K562 (cell line): Measurements from ENCODE around the gene PPM1H. TPM values are rescaled to one million over a fixed set of nuclear protein-coding genes. Genes with fewer than 3 reads are reported as not detected.

Source experiments
- ATAC-seq: fragments of 200-7000 bp; cut with Tn5 transposase; 3 replicates; pipeline ENCODE4 v1.9.1; 2020; ENCODE audit warnings: moderate library complexity
- BruUV-seq: library from RNA; stranded (reverse); fragments of 400-500 nt; replicated peaks from 2 replicates; lab custom pipeline; 2021; lab: Mats Ljungman, UMichigan
- CTCF ChIA-PET: fragments of 300-600 bp; formaldehyde crosslinking; extraction: SDS; loops from one replicate; lab custom pipeline; 2021; ENCODE audit warnings: low intra/inter-chr PET ratio; lab: Yijun Ruan, JAX
- POLR2A ChIA-PET: fragments of 300-600, 350-650 bp; sonication (Branson Sonifier 250); formaldehyde crosslinking; extraction: SDS; loops from one replicate; lab custom pipeline; 2021; ENCODE audit warnings: antibody characterized with exemption, inconsistent platforms; lab: Yijun Ruan, JAX
- DNase-seq, 4 experiments: peaks; one replicate each; pipeline versions ENCODE4 v3.0.0 to v3.0.0-alpha.2; 2011 to 2018; ENCODE audit warnings: low spot score in 3 of 4, mixed read lengths in 3 of 4; ENCODE audit errors: extremely low read depth in 1 of 4
- FAIRE-seq: peaks from 2 replicates; lab custom pipeline; 2011; peaks lifted over from hg19 to GRCh38; lab: Jason Lieb, UNC
- H2AFZ ChIP-seq: 2 replicates; pipeline ENCODE4 v1.6.0; 2011; ENCODE audit warnings: low read depth, low read length, control low read depth, inconsistent platforms
- H3K27ac ChIP-seq: fragments of 200-600 bp; 3 replicates; pipeline ENCODE4 v1.8.0; 2011; ENCODE audit warnings: low read depth, mild to moderate bottlenecking, control low read depth, inconsistent platforms, low read length, moderate library complexity, mixed read lengths; ENCODE audit errors: extremely low read depth
- H3K27me3 ChIP-seq, 2 experiments: fragments of 300-600 bp in 1 of 2; 2 replicates in 1 of 2; 3 replicates in 1 of 2; pipeline versions ENCODE4 v1.6.0 to v1.8.0; 2011; ENCODE audit warnings: inconsistent platforms in 2 of 2, low read length in 2 of 2, mild to moderate bottlenecking in 1 of 2, mixed read lengths in 1 of 2, moderate library complexity in 1 of 2; ENCODE audit not compliant: control insufficient read depth in 2 of 2, insufficient read depth in 2 of 2
- H3K36me3 ChIP-seq: fragments of 300-600 bp; 3 replicates; pipeline ENCODE4 v1.8.0; 2011; ENCODE audit warnings: mild to moderate bottlenecking, low read length, inconsistent platforms; ENCODE audit not compliant: control insufficient read depth, insufficient read depth
- H3K4me1 ChIP-seq, 2 experiments: fragments of 200-600 bp in 1 of 2; replicated peaks in 1 of 2; 2 replicates in 1 of 2; 3 replicates in 1 of 2; pipeline versions ENCODE4 v1.5.1 to v1.8.0; 2011; ENCODE audit warnings: inconsistent platforms in 2 of 2, low read length in 2 of 2, mild to moderate bottlenecking in 1 of 2, mixed read lengths in 1 of 2, moderate library complexity in 1 of 2; ENCODE audit not compliant: control insufficient read depth in 2 of 2, insufficient read depth in 2 of 2
- H3K4me2 ChIP-seq: 2 replicates; pipeline ENCODE4 v1.6.1; 2011; ENCODE audit warnings: low read length, control low read depth, inconsistent platforms, mixed read lengths; ENCODE audit not compliant: insufficient read depth
- H3K4me3 ChIP-seq: fragments of 200-600 bp; sonication (generic), shearing (Covaris generic); 2 replicates; pipeline ENCODE4 v1.5.1; 2016; ENCODE audit warnings: control low read depth, inconsistent platforms
- H3K79me2 ChIP-seq: fragments of 200-600 bp; 3 replicates; pipeline ENCODE4 v1.8.0; 2011; ENCODE audit warnings: low read length, inconsistent platforms; ENCODE audit not compliant: control insufficient read depth, insufficient read depth
- H3K9ac ChIP-seq, 2 experiments: 2 replicates each; pipeline versions ENCODE4 v1.6.0 to v1.6.1; 2011; ENCODE audit warnings: low read depth in 2 of 2, low read length in 2 of 2, control low read depth in 1 of 2, inconsistent platforms in 1 of 2, mild to moderate bottlenecking in 1 of 2, mixed read lengths in 1 of 2; ENCODE audit not compliant: insufficient read depth in 1 of 2
- H3K9me1 ChIP-seq: one replicate; pipeline ENCODE4 v1.6.0; 2011; ENCODE audit warnings: inconsistent platforms, mild to moderate bottlenecking, low read length, moderate library complexity; ENCODE audit not compliant: control insufficient read depth, insufficient read depth
- H3K9me3 ChIP-seq: replicated peaks from 2 replicates; pipeline ENCODE4 v1.5.1; 2011; ENCODE audit warnings: low read depth, low read length, inconsistent platforms; ENCODE audit not compliant: control insufficient read depth, insufficient read depth
- H4K20me1 ChIP-seq: replicated peaks from 2 replicates; pipeline ENCODE4 v1.6.1; 2011; ENCODE audit warnings: low read length, inconsistent platforms, mixed read lengths; ENCODE audit not compliant: control insufficient read depth, insufficient read depth
- NCOA2 ChIP-seq, 2 experiments: fragments of 450-650 bp; IDR thresholded peaks; 2 replicates each; pipeline ENCODE4 v1.6.1; 2018; ENCODE audit warnings: mild to moderate bottlenecking in 2 of 2, moderate library complexity in 1 of 2; ENCODE audit not compliant: partially characterized antibody in 2 of 2
- PTBP1 ChIP-seq: fragments of 200-400 bp; formaldehyde crosslinking; IDR thresholded peaks from 2 replicates; pipeline ENCODE4 v1.6.1; 2017; ENCODE audit warnings: low read depth, low read length
- SOX6 ChIP-seq: fragments of 450-650 bp; IDR thresholded peaks from 2 replicates; pipeline ENCODE4 v1.6.1; 2014; ENCODE audit warnings: mild to moderate bottlenecking
- SRSF1 ChIP-seq: fragments of 200-400 bp; formaldehyde crosslinking; IDR thresholded peaks from 2 replicates; pipeline ENCODE4 v1.6.1; 2017; ENCODE audit warnings: mild to moderate bottlenecking, low read depth, low read length, moderate library complexity
- TFAM ChIP-seq: fragments of 250-450 bp; sonication (Bioruptor Pico); conservative IDR thresholded peaks from 2 replicates; pipeline ENCODE4 v1.5.0; 2021; ENCODE audit warnings: mild to moderate bottlenecking, moderate library complexity
- THRAP3 ChIP-seq: fragments of 450-650 bp; IDR thresholded peaks from 2 replicates; pipeline ENCODE4 v1.6.1; 2016; ENCODE audit warnings: mild to moderate bottlenecking, inconsistent platforms, borderline replicate concordance
- TSC22D4 ChIP-seq: fragments of 450-650 bp; IDR thresholded peaks from 2 replicates; pipeline ENCODE4 v1.6.1; 2016; ENCODE audit warnings: missing genetic modification characterization, missing biosample characterization, control low read depth
- ZC3H8 ChIP-seq: fragments of 450-650 bp; IDR thresholded peaks from 2 replicates; pipeline ENCODE4 v1.6.1; 2017
- WGBS: fragments of 100-300 bp; shearing (Covaris generic); methylation state at CpG from one replicate; pipeline ENCODE4 v1.1.6; 2016; ENCODE audit warnings: low coverage, mixed read lengths; ENCODE audit not compliant: insufficient coverage; ENCODE audit errors: missing lambda C conversion rate; 5-methylcytosine and 5-hydroxymethylcytosine counted together
- in situ Hi-C: fragments of 300-500 bp; cut with MboI; formaldehyde crosslinking; loops from 4 replicates; pipeline ENCODE4 v1.15.0; 2018; ENCODE audit warnings: inconsistent platforms, mixed read lengths
- intact Hi-C: fragments of 100-400 bp; cut with micrococcal nuclease; formaldehyde crosslinking; loops from 2 replicates; pipeline ENCODE4 v1.14.2; 2022
- polyA plus RNA-seq, 8 experiments: library from polyadenylated mRNA; depleted of rRNA in 4 of 8; stranded (reverse) in 5 of 8; unstranded in 3 of 8; fragments of >200 nt; fragmentation: Nextera tagmentation in 2 of 8; fragmentation: Illumina TruSeq in 1 of 8; extraction: Ambion mirVana in 2 of 8; extraction: Trizol in 1 of 8; gene quantifications; 2 replicates each; pipeline versions ENCODE4 v1.2.1 to v1.2.3, GENCODE V29; 2011 to 2014; ENCODE audit warnings: inconsistent platforms in 1 of 8, missing spikeins in 1 of 8
- total RNA-seq, 7 experiments: library from RNA; depleted of rRNA in 6 of 7; stranded (reverse); fragments of >200 nt in 6 of 7; fragmentation: Illumina TruSeq in 2 of 7; extraction: Trizol in 2 of 7; gene quantifications; 2 replicates each; pipeline versions ENCODE4 v1.2.1 to v1.2.3, GENCODE V29; 2011 to 2021; ENCODE audit warnings: low replicate concordance in 1 of 7
- TF ChIP-seq, protein P1 (sequence below), 2 experiments: fragments of 150-350 bp in 1 of 2; IDR thresholded peaks; 2 replicates each; pipeline ENCODE4 v1.6.1; 2012 to 2016; ENCODE audit warnings: low read depth in 2 of 2, low read length in 2 of 2, mild to moderate bottlenecking in 1 of 2, moderate library complexity in 1 of 2
- TF ChIP-seq, protein P2 (sequence below): fragments of 450-650 bp; IDR thresholded peaks from 2 replicates; pipeline ENCODE4 v1.6.1; 2017; ENCODE audit warnings: antibody characterized with exemption
- TF ChIP-seq, protein P3 (sequence below): fragments of 250-450 bp; sonication (Bioruptor Pico); IDR thresholded peaks from 2 replicates; pipeline ENCODE4 v1.4.0; 2020
- TF ChIP-seq, protein P4 (sequence below), 3 experiments: fragments of 200-800 bp in 1 of 3; sonication (Bioruptor generic) in 1 of 3; sonication (generic) in 1 of 3; formaldehyde crosslinking in 1 of 3; IDR thresholded peaks; 2 replicates each; pipeline versions ENCODE4 v1.6.1 to v1.8.0; 2016 to 2022; ENCODE audit warnings: mild to moderate bottlenecking in 2 of 3, missing compliant biosample characterization in 2 of 3, missing genetic modification characterization in 2 of 3, missing genetic modification reagents in 1 of 3

The PPM1H gene
- total and polyA plus RNA-seq, 9 of the 15 experiments (the other 6 are each of a cell fraction or from before 2014, with no cell fraction given), result 5.3 to 29.3 (median 11.3) TPM

DNA sequence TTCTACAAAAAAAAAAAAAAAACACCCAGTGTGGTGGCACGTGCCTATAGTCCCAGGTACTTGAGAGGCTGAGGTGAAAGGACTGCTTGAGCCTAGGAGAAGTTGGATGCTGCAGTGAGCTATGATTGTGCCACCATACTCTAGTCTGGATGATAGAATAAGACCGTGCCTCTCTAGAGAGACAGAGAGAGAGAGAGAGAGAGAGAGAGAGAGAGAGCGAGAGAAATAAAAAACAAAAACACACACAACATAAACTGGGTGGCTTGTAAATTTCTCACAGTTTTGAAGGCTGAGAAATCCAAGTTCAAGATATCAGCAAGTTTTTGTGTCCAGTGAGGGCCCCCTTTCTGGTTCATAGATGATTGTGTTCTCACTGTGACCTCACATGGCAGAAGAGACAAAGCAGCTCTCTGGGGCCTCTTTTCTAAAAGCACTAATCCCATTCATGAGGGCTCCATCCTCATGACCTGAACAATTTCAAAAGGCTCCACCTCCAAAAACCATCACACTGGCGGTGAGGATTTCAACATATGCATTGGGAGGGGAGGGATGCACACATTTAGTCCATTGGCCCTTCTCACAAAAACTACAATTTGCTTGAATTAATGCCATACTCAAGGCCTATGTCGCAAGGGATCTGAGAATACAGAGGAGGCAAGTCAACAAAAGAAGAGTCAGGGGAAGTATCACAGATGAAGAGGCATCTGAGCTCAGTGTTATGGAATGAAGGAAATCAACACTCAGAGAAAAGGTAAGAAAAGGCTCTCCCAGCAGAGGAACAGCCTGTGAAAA, 94.9 kb downstream of the PPM1H start:
- in situ Hi-C loops, result no loop called here
- no TSS peak for BruUV-seq
- ChIA-PET CTCF (no interaction called here), POLR2A (interaction anchor here (0.6 kb wide), 1 partner anchor 376 kb away, joined by 3 read pairs; no protein-coding TSS in a partner anchor)
- no peaks in the 10 kb centered on the region for H3K9me1 ChIP-seq
- H3K79me2 ChIP-seq, result no peaks in the 10 kb centered on the region
- H3K27ac ChIP-seq, result no peak overlapping the region
- no peaks in the 10 kb centered on the region for H4K20me1 ChIP-seq
- ATAC-seq (no peak), FAIRE-seq (no peak), DNase-seq (no peak)
- no peak for TF ChIP-seq SRSF1
- TF ChIP-seq NCOA2 (IDR thresholded peaks at IDR 0.05; ENCODE audit: partially characterized antibody in 2 of 2), result no peak
- no peak for TF ChIP-seq ZC3H8
- no peak for TF ChIP-seq SOX6
- TF ChIP-seq, protein P1, sequence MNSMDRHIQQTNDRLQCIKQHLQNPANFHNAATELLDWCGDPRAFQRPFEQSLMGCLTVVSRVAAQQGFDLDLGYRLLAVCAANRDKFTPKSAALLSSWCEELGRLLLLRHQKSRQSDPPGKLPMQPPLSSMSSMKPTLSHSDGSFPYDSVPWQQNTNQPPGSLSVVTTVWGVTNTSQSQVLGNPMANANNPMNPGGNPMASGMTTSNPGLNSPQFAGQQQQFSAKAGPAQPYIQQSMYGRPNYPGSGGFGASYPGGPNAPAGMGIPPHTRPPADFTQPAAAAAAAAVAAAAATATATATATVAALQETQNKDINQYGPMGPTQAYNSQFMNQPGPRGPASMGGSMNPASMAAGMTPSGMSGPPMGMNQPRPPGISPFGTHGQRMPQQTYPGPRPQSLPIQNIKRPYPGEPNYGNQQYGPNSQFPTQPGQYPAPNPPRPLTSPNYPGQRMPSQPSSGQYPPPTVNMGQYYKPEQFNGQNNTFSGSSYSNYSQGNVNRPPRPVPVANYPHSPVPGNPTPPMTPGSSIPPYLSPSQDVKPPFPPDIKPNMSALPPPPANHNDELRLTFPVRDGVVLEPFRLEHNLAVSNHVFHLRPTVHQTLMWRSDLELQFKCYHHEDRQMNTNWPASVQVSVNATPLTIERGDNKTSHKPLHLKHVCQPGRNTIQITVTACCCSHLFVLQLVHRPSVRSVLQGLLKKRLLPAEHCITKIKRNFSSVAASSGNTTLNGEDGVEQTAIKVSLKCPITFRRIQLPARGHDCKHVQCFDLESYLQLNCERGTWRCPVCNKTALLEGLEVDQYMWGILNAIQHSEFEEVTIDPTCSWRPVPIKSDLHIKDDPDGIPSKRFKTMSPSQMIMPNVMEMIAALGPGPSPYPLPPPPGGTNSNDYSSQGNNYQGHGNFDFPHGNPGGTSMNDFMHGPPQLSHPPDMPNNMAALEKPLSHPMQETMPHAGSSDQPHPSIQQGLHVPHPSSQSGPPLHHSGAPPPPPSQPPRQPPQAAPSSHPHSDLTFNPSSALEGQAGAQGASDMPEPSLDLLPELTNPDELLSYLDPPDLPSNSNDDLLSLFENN (IDR thresholded peaks at IDR 0.05; ENCODE audit: low read depth in 2 of 2, low read length in 2 of 2), result no peak
- no peak for TF ChIP-seq TFAM (CRISPR knock-in tag)
- TF ChIP-seq TSC22D4 (tag), result no peak
- TF ChIP-seq, protein P2, sequence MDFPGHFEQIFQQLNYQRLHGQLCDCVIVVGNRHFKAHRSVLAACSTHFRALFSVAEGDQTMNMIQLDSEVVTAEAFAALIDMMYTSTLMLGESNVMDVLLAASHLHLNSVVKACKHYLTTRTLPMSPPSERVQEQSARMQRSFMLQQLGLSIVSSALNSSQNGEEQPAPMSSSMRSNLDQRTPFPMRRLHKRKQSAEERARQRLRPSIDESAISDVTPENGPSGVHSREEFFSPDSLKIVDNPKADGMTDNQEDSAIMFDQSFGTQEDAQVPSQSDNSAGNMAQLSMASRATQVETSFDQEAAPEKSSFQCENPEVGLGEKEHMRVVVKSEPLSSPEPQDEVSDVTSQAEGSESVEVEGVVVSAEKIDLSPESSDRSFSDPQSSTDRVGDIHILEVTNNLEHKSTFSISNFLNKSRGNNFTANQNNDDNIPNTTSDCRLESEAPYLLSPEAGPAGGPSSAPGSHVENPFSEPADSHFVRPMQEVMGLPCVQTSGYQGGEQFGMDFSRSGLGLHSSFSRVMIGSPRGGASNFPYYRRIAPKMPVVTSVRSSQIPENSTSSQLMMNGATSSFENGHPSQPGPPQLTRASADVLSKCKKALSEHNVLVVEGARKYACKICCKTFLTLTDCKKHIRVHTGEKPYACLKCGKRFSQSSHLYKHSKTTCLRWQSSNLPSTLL, result no peak
- TF ChIP-seq, protein P3, sequence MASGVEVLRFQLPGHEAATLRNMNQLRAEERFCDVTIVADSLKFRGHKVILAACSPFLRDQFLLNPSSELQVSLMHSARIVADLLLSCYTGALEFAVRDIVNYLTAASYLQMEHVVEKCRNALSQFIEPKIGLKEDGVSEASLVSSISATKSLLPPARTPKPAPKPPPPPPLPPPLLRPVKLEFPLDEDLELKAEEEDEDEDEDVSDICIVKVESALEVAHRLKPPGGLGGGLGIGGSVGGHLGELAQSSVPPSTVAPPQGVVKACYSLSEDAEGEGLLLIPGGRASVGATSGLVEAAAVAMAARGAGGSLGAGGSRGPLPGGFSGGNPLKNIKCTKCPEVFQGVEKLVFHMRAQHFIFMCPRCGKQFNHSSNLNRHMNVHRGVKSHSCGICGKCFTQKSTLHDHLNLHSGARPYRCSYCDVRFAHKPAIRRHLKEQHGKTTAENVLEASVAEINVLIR, result no peak
- no peak for TF ChIP-seq PTBP1
- no peak for TF ChIP-seq THRAP3
- TF ChIP-seq, protein P4, sequence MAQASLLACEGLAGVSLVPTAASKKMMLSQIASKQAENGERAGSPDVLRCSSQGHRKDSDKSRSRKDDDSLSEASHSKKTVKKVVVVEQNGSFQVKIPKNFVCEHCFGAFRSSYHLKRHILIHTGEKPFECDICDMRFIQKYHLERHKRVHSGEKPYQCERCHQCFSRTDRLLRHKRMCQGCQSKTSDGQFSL (CRISPR knock-in tag; IDR thresholded peaks at IDR 0.05), result no peak
- TF ChIP-seq, protein P4 (tag; IDR thresholded peaks at IDR 0.05), result no peak
- 42% methylated on average over 5 of the region's 5 CpGs for WGBS
- peaks cover 0 to under 1% of the 10 kb centered on the region in 2 experiments; a peak in 1 of 5 replicates for H3K4me1 ChIP-seq
- no peak overlapping the region for H3K4me2 ChIP-seq
- H3K9me3 ChIP-seq, result no peaks in the 10 kb centered on the region; the same call in 1 of the 2 replicates
- H3K4me3 ChIP-seq, result no peak overlapping the region
- no peak overlapping the region for H3K9ac ChIP-seq
- intact Hi-C loops, result no loop called here
- H3K36me3 ChIP-seq, result no peaks in the 10 kb centered on the region
- no peaks in the 10 kb centered on the region for H3K27me3 ChIP-seq
- no peak overlapping the region for H2AFZ ChIP-seq
